Peyer's patch (tissue), 4 donors: ENCODE results near the gene MME.

Source experiments
- CTCF ChIP-seq, 6 experiments: fragments of 450-650 bp in 4 of 6; fragments of 200-600 bp in 2 of 6; sonication (generic) in 1 of 6; IDR thresholded peaks; one replicate each; pipeline ENCODE4 v1.5.1; 2017 to 2019; ENCODE audit warnings: antibody characterized with exemption in 6 of 6, mild to moderate bottlenecking in 3 of 6, moderate library complexity in 1 of 6
- POLR2A ChIP-seq, 2 donors: fragments of 450-650 bp; IDR thresholded peaks; one replicate each; pipeline ENCODE4 v1.5.1; 2017; ENCODE audit warnings: antibody characterized with exemption in 2 of 2, mild to moderate bottlenecking in 2 of 2, moderate library complexity in 2 of 2

- TF ChIP-seq POLR2A (IDR thresholded peaks at IDR 0.05) (no peak), CTCF (IDR thresholded peaks at IDR 0.05) (no peak)
Observed at GRCh38 chr3:155159301-155159700, 79.2 kb downstream of the MME start.
